Fibroblast of skin of left biceps (primary cell): ENCODE measurements around the gene CNPY4.

Source experiments
- DNase-seq, 2 experiments: peaks; one replicate each; pipeline ENCODE4 v3.0.0-alpha.2; 2013; ENCODE audit warnings: low read depth in 2 of 2

The CNPY4 gene, protein sequence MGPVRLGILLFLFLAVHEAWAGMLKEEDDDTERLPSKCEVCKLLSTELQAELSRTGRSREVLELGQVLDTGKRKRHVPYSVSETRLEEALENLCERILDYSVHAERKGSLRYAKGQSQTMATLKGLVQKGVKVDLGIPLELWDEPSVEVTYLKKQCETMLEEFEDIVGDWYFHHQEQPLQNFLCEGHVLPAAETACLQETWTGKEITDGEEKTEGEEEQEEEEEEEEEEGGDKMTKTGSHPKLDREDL

GRCh38 chr7:100119072-100119969, at the start of gene CNPY4, which contains the start of gene TAF6:
TSS of gene CNPY4 (plus strand) at chr7:100119634. CDS start at chr7:100119745, 111 bp downstream.
TSS of gene TAF6 (minus strand) at chr7:100119358. CDS start at chr7:100114209, 5,149 bp downstream.
- DNase-seq = peak; percentile 85 to 86

- DNase-seq = no peak
Measured at GRCh38 chr7:100069991-100070390, 49.4 kb upstream of the CNPY4 start.

DNA sequence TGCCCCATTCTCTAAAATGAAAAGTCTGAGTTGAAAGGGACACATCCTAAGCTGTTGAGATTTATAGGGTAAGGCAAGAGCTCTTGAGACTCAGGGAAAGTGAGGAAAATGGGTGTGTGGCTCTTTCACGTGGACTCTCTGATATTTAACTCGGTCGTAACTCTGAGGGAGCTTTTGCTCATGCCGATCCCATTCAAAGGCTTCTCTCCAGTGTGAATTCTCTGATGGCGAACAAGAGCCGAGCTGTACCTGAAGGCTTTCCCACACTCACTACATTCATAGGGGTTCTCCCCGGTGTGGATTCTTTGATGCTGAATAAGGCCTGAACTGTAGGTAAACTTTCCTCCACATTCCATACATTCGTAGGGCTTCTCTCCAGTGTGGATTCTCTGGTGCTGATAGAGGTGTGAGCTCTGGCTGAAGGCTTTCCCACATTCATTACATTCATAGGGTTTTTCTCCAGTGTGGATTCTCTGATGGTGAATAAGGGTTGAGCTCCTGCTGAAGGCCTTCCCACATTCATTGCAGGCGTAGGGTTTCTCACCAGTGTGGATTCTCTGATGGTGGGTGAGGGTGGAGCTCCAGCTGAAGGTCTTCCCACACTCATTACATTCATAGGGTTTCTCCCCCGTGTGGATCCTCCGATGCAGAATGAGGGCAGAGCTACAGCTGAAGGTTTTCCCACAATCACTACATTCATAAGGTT, 48.3 kb upstream of the CNPY4 start:
- no peak for DNase-seq

GRCh38 chr7:100072462-100072861, 47.0 kb upstream of the CNPY4 start:
- DNase-seq = no peak

GRCh38 chr7:100074841-100075240, 44.6 kb upstream of the CNPY4 start:
- no peak for DNase-seq

- no peak for DNase-seq
Measured at GRCh38 chr7:100075418-100075817, 44.0 kb upstream of the CNPY4 start.

GRCh38 chr7:100077205-100077604, 42.2 kb upstream of the CNPY4 start:
- no peak for DNase-seq

GRCh38 chr7:100079024-100079560, 40.3 kb upstream of the CNPY4 start:
- DNase-seq = no peak

GRCh38 chr7:100080907-100081534, 38.4 kb upstream of the CNPY4 start:
- no peak for DNase-seq

DNA sequence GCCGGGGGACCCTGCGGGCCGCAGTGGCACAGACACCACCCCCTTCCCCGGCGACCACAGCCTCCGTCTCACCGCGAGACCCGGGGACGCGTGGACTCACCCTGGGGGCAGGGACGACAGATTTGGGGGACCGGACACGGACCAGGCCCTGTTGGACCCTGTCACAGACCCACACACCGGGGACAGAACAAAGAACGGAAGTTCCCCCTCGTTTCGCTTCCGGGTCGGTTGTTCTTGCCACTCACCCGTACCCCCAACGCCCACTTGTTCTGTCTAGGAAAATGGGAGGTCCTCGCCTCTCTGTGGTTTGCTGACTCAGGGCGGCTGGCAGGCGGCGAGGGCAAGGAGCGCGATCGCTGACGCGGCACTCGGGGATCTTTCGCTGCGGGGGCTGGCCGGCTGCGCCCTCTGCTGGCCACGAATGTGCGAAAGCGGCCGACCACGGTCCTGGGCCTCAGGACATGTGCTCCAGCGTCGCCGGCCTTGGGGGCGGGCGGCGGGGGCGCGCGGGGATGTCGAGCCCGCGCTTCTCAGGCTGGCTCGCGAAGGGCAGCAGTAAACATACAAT, 37.8 kb upstream of the CNPY4 start, which contains the start of gene ZNF3:
Gene ZNF3 (minus strand): TSS at position 189 of the 568 bp plus-strand sequence. CDS start 4,366 bp downstream, outside the sequence.
- peak; percentile 98 for DNase-seq

DNA sequence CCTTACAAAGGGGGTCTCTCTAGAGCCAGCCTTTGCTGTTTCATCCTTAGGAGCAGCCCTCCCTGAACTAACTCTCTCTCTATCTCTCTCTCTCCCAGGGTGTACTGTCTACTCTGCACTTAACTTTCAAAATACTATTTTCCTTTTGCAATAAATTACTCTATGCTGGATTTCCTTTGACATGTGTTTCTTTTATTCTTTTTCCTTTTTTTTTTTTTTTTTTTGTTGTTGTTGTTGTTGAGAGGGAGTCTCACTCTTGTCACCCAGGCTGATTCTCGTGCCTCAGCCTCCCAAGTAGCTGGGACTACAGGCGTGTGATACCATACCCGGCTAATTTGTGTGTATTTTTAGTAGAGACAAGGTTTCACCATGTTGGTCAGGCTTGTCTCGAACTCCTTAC, 36.5 kb upstream of the CNPY4 start:
- DNase-seq = no peak

DNA sequence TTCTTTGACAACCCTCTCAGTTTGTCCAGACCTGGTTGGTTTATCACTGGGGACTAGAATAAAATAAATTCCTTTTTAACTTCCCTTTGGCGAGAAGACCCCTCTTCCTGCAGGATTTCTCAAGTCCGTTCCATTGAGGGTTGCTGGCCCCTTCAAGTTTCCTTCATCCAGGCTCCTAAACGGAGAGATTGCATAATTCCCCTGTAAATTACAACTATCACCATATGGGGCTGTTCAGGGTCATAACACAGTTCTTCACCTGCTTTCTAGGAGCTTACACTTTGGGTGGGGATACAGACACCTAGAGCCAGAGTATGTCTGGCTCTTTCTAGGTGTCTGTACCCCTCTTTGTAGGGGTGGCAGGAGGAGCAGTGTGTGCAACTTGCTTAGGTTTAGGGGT, 33.9 kb upstream of the CNPY4 start:
- no peak for DNase-seq

DNA sequence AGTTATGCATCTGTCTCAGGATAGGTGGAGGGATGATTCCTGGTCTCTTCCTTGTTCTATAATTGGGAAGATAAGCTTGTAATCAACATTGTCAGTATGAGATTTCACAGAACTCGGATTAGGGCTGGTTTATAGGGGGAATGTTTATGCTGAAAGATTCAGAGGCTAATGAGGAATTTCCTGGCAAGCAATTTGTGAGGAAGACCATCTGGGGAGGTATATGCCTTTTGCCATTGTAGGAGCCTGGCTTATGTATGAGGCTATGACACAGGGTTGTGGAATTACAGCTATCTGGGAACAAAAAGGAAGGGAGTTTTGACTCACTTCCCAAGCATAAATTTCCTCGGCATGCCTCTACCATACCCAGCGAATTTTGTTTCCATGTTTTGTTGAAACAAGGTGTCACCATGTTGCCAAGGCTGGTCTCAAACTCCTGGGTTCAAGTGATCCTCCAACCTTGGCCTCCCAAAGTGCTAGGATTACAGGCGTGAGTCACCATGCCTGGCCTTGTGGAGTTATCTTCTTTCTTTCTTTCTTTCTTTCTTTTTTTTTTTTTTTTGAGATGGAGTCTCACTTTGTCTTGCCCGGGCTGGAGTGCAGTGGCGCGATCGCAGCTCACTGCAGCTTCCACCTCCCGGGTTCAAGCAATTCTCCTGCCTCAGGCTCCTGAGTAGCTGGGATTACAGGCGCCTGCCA, 32.2 kb upstream of the CNPY4 start:
- DNase-seq = peak; percentile 96 to 97

DNA sequence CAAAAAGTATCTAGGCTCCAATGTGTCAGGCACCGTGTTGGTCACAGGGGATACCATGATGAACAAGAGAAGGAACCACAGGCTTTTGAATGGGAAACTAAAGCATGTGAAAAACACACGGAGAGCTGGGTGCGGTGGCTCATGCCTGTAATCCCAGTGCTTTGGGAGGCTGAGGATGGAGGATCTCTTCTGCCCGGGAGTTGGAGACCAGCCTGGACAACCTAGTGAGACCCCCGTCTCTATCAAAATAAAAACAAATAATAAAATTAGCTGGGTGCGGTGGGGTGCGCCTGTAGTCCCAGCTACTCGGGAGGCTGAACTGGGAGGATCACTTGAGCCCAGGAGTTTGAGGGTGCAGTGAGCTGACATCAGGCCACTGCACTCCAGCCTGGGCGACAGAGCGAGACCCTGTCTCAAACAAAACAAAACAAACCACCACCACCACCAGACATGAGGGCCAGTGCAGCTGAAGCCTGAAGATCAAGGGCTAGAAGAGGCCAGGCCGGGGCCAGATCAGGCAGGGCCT, 31.3 kb upstream of the CNPY4 start:
- no peak for DNase-seq

DNA sequence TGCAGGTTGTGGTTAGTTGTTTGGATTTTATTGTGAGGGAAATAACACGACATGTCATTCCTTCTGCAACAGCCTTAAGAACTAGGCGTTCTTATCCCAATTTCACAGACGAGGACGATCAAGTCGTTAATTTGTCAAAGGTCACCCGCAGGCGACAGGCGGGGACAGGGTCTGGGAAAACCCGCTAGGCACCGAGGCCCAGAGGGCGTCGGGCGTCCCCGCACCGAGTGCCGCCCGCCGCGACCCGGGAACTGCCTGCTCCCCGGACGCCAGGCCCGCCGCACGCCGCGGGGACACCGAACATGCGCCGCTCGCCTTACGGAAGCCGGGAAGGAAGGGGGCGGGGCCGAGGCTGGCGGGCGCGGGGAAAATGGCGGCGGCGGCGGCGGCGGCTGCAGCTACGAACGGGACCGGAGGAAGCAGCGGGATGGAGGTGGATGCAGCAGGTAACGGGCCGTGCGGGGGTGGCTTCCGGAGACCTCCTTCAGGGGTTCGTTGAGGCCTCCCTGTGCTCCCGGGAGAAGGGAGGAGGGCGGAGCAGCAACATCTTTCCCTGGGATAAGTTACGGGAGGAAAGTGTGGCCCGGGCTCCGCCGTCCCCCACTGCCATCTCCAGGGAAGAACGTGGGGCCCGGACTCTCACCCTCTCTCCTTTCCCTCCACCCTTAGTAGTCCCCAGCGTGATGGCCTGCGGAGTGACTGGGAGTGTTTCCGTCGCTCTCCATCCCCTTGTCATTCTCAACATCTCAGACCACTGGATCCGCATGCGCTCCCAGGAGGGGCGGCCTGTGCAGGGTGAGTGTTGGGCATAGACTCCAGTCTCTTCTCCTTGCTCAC, 30.6 kb upstream of the CNPY4 start, which contains the start of gene COPS6:
Gene COPS6 (plus strand): TSS at position 349 of the 837 bp plus-strand sequence. CDS start 22 bp downstream, at position 371.
- peak; percentile 46 to 57 for DNase-seq

DNA sequence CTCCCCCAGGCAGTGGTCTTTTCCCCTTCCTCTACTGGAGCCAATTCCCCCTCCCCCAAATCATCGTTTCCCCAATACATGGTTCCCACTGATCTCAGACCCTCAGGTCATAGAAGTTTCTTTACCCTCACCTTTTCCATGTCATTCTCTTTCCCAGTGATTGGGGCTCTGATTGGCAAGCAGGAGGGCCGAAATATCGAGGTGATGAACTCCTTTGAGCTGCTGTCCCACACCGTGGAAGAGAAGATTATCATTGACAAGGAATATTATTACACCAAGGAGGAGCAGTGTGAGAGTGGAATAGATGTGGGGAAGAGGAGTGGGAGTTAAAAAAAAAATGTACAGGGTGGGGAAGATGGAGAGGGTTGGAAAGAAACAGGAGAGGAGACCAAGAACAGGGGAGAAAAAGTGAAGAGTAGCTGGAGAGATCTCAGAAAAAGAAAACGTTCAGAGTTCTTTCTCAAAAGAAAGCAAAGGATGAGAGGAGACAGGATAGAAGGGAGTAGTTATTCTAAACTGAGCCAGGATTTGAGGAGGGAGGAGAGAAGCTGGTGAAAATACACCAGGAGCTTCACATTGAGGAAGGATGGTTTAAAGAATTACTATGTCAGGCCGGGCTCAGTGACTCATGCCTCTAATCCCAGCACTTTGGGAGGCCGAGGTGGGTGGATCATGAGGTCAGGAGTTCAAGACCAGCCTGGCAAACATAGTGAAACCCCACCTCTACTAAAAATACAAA, 29.8 kb upstream of the CNPY4 start:
- no peak for DNase-seq

DNA sequence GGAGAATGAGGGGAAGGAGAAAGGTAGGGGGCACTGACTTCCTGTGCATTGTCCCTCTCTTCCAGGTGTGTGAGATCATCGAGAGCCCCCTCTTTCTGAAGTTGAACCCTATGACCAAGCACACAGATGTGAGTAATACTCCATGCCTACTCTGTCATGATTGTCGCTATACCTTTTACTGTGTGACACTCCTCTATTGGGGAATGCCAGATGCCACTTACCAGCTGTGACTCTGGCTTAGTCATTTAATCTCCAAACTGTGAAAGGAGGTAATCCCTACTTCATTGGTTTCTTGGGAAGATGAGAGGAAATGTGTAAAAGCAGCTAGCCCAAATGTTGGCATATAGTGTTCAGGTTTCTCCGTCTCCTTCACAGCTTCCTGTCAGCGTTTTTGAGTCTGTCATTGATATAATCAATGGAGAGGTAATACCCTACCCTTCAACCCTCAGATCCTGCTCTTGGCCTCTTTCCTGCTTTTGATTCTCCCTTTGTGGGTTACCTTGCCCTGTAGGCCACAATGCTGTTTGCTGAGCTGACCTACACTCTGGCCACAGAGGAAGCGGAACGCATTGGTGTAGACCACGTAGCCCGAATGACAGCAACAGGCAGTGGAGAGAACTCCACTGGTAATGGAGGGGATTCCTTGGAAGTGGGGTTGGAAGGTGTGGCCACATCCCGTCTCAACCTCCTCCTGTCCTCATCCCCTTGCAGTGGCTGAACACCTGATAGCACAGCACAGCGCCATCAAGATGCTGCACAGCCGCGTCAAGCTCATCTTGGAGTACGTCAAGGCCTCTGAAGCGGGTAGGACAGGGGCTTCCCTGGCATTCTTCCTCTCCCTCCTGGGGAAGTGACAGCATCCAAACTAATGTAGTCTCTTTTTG, 28.7 kb upstream of the CNPY4 start:
- no peak for DNase-seq
